Duodenal mucosa (tissue), 2 donors: ENCODE data around the gene CDKL4.
"Not testable (repeated sequence)": the region's sequence is repeated elsewhere in the genome, so short reads cannot be mapped to it uniquely, and the experiment has no call there.

Source experiments
- H3K27ac ChIP-seq: one replicate; pipeline ENCODE4 v1.7.0; 2013; ENCODE audit warnings: low read depth, low read length
- H3K27me3 ChIP-seq, 2 donors: one replicate each; pipeline ENCODE4 v1.7.0; 2013; ENCODE audit warnings: low read length in 2 of 2, control low read depth in 1 of 2; ENCODE audit not compliant: insufficient read depth in 2 of 2, control insufficient read depth in 1 of 2
- H3K36me3 ChIP-seq, 2 donors: one replicate each; pipeline ENCODE4 v1.7.0; 2013; ENCODE audit warnings: low read length in 2 of 2, control low read depth in 1 of 2; ENCODE audit not compliant: insufficient read depth in 2 of 2, control insufficient read depth in 1 of 2
- H3K4me1 ChIP-seq, 2 donors: one replicate each; pipeline ENCODE4 v1.7.0; 2013; ENCODE audit warnings: low read length in 2 of 2, control low read depth in 1 of 2; ENCODE audit not compliant: insufficient read depth in 2 of 2, control insufficient read depth in 1 of 2
- H3K4me3 ChIP-seq, 2 donors: one replicate each; pipeline ENCODE4 v1.7.0; 2013; ENCODE audit warnings: low read length in 2 of 2, low read depth in 1 of 2
- H3K9ac ChIP-seq, 2 donors: one replicate each; pipeline ENCODE4 v1.7.0; 2013; ENCODE audit warnings: low read length in 2 of 2, low read depth in 1 of 2
- H3K9me3 ChIP-seq, 2 donors: one replicate each; pipeline ENCODE4 v1.7.0; 2013; ENCODE audit warnings: low read length in 2 of 2, control low read depth in 1 of 2; ENCODE audit not compliant: control insufficient read depth in 1 of 2

CDKL4 gene

DNA sequence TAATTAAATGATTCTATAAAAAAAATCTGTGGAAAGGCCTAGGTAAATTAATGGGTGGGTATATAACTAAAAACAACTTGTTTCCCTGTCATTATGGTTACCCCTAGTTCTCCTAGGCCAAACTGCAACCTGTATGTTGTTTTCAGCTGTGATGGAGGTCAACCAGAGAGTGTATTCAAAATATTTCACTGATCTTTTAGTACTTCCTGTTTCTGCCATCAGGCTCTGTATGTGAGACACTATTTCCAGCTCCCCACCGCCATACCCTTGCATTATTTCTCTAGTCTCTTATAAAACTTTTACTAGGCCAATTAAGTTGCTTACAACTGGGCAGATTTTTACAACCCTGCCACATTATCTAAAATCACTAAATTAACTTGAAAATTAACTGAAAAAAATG lies 21.0 kb upstream of the CDKL4 start:
- no peaks in the 10 kb centered on the region for H3K27me3 ChIP-seq
- H3K9ac ChIP-seq, result no peak overlapping the region
- no peak overlapping the region for H3K27ac ChIP-seq
- H3K4me3 ChIP-seq, result no peak overlapping the region
- no peaks in the 10 kb centered on the region for H3K4me1 ChIP-seq
- H3K9me3 ChIP-seq, result no peaks in the 10 kb centered on the region
- peaks cover 0 to 36% of the 10 kb centered on the region in 2 donors for H3K36me3 ChIP-seq

DNA sequence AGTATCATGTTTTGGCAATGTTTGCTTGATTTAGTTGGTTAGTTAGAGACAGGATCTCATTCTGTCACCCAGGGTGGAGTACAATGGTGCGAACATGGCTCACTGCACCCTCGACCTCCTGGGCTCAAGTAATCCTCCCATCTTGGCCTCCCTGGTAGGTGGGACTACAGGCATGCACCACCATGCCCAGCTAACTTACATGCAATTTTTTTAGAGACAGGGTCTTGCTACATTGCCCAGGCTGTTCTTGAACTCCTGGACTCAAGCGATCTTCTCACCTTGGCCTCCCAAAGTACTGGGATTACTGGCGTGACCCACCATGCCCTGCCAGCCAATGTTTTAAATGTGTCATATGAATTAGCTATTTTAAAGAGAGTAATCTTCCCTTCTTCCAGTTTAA lies 16.3 kb upstream of the CDKL4 start:
- no peak overlapping the region for H3K27ac ChIP-seq
- H3K36me3 ChIP-seq, result peaks cover 6 to 50% of the 10 kb centered on the region in 2 donors
- H3K4me1 ChIP-seq, result no peaks in the 10 kb centered on the region
- no peaks in the 10 kb centered on the region for H3K9me3 ChIP-seq
- no peaks in the 10 kb centered on the region for H3K27me3 ChIP-seq
- no peak overlapping the region for H3K4me3 ChIP-seq
- H3K9ac ChIP-seq, result no peak overlapping the region

DNA sequence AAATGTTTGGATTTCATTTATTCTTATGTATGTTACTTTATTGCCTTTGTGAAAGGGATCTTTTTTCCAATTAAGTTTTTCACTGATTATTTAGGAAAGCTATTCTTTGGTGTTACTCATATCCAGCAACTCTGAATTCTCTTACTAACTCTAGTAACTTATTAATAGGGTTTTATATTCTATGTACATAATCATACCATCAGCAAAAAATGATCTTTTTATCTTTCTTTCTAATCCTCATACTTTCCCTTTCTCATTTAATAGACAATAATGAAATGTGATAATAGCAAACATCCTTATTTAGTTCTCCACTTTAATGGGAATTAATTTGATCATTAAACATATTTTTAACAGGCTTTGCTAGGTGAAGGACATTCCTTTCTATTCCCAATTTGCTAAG lies 12.3 kb upstream of the CDKL4 start:
- H3K27ac ChIP-seq, result no peak overlapping the region
- peaks cover 21 to 69% of the 10 kb centered on the region in 2 donors for H3K36me3 ChIP-seq
- no peak overlapping the region for H3K9ac ChIP-seq
- peaks cover 0 to under 1% of the 10 kb centered on the region in 2 donors for H3K9me3 ChIP-seq
- H3K27me3 ChIP-seq, result no peaks in the 10 kb centered on the region
- H3K4me3 ChIP-seq, result no peak overlapping the region
- no peaks in the 10 kb centered on the region for H3K4me1 ChIP-seq

DNA sequence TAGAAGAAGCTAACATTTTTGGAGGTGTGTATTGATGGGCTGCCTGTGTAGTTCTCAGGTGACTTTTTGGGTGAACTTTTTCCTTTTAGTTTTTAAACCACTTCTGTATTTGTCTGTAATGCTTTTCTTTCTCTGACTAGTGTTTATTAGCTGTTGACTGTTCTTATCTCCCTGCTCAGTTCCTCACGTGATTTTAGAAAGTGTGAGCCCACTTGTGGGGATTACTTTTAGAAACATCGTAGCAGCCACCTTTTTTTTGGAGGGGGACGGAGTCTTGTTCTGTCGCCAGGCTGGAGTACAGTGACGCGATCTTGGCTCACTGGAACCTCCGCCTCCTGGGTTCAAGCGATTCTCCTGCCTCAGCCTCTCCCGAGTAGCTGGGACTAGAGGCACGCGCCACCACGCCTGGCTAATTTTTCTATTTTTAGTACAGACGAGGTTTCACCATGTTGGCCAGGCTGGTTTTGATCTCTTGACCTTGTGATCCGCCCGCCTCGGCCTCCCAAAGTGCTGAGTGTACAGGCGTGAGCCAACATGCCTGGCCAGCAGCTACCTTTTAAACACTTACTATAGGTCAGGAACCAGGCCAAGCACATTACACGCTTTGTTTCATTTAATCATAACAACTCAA lies 9.2 kb upstream of the CDKL4 start:
- H3K27ac ChIP-seq, result no peak overlapping the region
- no peaks in the 10 kb centered on the region for H3K27me3 ChIP-seq
- H3K9ac ChIP-seq, result no peak overlapping the region
- H3K36me3 ChIP-seq, result peaks cover 24 to 54% of the 10 kb centered on the region in 2 donors
- H3K4me1 ChIP-seq, result no peaks in the 10 kb centered on the region
- H3K9me3 ChIP-seq, result peaks cover 0 to 2% of the 10 kb centered on the region in 2 donors
- no peak overlapping the region for H3K4me3 ChIP-seq

DNA sequence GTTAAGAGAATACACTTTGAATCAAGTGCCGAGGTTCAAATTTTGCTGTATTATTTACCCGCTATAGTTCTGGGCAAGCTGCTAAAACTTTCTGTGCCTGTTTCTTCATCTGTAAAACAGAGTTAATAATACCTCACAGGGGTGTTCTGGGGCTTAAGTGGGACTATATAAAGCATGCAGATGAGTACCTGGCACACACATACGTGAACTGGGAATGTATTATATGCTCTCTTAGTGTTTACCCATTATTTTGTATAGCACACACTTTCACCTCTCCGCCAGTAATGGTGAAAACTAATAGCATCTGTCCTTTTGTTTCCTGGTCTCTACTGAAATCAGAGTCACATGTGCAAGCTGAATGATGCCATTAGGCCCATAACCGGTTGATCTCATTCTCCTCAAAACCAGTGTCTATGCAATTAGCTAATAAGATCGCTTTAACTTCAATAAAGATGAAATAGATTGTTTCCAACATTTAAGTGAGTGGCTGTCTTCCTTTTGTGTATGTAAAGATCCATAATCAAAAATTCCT lies 3.8 kb upstream of the CDKL4 start:
- H3K27ac ChIP-seq, result no peak overlapping the region

DNA sequence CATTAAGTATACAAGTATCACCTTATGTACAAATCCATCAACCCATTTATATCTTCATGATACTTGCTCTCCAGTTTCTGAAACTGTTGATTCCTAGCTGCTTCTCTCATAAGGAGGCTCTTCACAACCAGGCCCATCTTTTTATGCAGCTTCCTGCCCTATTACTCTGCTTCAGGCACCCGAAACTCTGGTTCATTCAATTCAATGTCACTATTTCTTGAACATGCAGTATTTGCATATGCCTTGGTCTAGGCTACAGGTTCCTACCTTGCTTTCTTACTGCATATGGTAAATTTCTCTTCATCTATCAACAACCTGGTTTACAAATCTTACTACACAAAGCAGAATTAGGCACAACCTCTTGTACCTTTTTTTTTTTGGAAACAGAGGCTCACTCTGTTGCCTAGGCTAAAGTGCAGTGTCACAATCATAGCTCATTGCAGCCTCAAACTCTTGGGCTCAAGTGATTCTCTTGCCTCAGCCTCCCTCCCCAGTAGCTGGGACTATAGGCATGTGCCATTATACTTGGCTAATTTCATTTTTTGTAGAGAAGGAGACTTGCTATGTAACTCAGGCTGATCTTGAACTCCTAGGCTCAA lies 2.7 kb upstream of the CDKL4 start:
- no peak overlapping the region for H3K9ac ChIP-seq

More for the DNA sequence above, 3.8 kb upstream of the CDKL4 start:
- H3K9me3 ChIP-seq, result peaks cover 0 to 2% of the 10 kb centered on the region in 2 donors
- no peak overlapping the region for H3K4me3 ChIP-seq
- H3K27me3 ChIP-seq, result no peaks in the 10 kb centered on the region
- no peak overlapping the region for H3K9ac ChIP-seq
- peaks cover 11 to 24% of the 10 kb centered on the region in 2 donors for H3K36me3 ChIP-seq
- no peaks in the 10 kb centered on the region for H3K4me1 ChIP-seq

DNA sequence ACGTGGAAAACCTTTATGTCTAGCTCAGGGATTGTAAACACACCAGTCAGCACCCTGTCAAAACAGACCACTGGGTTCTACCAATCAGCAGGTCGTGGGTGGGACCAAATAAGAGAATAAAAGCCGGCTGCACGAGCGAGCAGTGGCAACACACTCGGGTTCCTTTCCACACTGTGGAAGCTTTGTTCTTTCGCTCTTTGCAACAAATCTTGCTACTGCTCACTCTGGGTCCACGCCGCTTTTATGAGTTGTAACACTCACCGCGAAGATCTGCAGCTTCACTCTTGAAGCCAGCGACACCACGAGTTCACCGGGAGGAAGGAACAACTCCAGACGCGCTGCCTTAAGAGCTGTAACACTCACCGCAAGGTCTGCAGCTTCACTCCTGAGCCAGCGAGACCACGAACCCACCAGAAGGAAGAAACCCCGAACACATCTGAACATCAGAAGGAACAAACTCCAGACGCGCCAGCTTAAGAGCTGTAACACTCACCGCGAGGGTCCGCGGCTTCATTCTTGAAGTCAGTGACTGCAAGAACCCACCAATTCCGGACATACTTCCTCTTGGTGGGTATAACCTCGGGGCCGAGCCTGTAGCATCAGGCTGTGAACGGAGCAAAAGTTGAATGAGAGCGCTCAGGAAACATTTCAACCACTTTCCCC lies 1.3 kb upstream of the CDKL4 start:
- not testable (repeated sequence) for H3K36me3 ChIP-seq, H3K4me3 ChIP-seq, H3K4me1 ChIP-seq, H3K27ac ChIP-seq, H3K9ac ChIP-seq, H3K27me3 ChIP-seq, H3K9me3 ChIP-seq

More for the DNA sequence above, 2.7 kb upstream of the CDKL4 start:
- H3K27ac ChIP-seq, result no peak overlapping the region
- peaks cover 5 to 14% of the 10 kb centered on the region in 2 donors for H3K36me3 ChIP-seq
- H3K4me1 ChIP-seq, result no peaks in the 10 kb centered on the region
- no peaks in the 10 kb centered on the region for H3K27me3 ChIP-seq
- H3K9me3 ChIP-seq, result peaks cover 0 to 2% of the 10 kb centered on the region in 2 donors
- H3K4me3 ChIP-seq, result no peak overlapping the region

DNA sequence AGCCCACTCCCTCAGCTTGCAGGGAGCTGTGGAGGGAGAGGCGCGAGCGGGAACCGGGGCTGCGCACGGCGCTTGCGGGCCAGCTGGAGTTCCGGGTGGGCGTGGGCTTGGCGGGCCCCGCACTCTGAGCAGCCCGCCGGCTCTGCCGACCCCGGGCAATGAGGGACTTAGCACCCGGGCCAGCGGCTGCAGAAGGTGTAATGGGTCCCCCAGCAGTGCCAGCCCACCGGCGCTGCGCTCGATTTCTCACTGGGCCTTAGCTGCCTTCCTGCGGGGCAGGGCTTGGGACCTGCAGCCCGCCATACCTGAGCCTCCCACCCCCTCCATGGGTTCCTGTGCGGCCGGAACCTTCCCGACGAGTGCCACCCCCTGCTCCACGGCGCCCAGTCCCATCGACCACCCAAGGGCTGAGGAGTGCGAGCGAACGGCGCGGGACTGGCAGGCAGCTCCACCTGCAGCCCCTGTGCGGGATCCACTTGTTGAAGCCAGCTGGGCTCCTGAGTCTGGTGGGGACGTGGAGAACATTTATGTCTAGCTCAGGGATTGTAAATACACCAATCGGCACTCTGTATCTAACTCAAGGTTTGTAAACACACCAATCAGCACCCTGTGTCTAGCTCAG lies 582 bp upstream of the CDKL4 start:
- not testable (repeated sequence) for H3K27me3 ChIP-seq, H3K4me3 ChIP-seq

DNA sequence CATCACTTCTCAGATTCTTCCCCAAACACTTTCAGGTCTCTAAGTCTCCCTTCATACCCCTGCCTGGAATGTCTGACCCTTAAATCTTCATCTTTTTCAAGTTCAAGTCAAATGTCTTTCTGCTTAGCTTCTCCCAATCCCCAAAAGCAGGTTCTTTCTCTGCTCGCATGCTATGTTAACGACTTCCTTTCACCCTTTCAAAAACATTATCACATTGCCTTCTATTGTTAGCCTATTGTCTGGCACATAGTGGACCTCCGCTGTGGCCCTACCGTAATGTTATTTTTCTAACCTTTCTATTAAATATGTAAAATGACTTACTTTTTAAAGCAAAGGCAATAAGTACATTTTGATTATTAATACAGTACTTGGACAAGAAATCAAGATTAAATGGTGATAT lies 2.2 kb downstream of the CDKL4 start:
- Histone ChIP-seq H3K4me1 (no peaks in the 10 kb centered on the region), H3K36me3 (no peaks in the 10 kb centered on the region), H3K9ac (no peak overlapping the region), H3K9me3 (no peaks in the 10 kb centered on the region), H3K27ac (no peak overlapping the region), H3K27me3 (no peaks in the 10 kb centered on the region), H3K4me3 (no peak overlapping the region)

More for the DNA sequence above, 582 bp upstream of the CDKL4 start:
- not testable (repeated sequence) for H3K4me1 ChIP-seq, H3K9ac ChIP-seq, H3K9me3 ChIP-seq, H3K27ac ChIP-seq, H3K36me3 ChIP-seq

DNA sequence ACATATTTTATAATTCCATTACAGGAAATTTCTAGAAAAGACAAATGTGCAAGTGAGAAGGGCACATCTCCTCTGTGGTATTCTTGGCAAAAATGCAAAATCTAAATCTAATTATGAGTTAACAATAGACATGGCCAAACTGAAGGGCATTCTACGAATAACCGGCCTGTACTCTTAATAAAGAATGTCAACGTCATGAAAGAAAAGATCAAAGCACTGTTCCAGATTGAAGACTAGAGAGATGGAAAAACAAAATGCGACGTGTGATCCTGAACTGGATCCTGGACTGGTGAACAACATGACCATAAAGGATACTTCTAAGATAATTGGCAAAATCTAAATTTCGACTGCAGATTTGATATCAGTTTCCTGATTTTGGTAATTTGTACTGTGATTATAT lies 3.0 kb downstream of the CDKL4 start:
- no peak overlapping the region for H3K4me3 ChIP-seq
- H3K36me3 ChIP-seq, result no peaks in the 10 kb centered on the region
- no peaks in the 10 kb centered on the region for H3K9me3 ChIP-seq
- no peak overlapping the region for H3K9ac ChIP-seq
- no peaks in the 10 kb centered on the region for H3K27me3 ChIP-seq
- no peak overlapping the region for H3K27ac ChIP-seq
- H3K4me1 ChIP-seq, result no peaks in the 10 kb centered on the region
